NCI-H748 (cell line): Measurements from ENCODE around the gene PRRC2C.
"Not testable (repeated sequence)": the region's sequence is repeated elsewhere in the genome, so short reads cannot be mapped to it uniquely, and the experiment has no call there.

Experiments used
- DNase-seq: peaks from one replicate; lab custom pipeline; 2025; ENCODE audit not compliant: unreplicated experiment; lab: John Stamatoyannopoulos, UW

Gene PRRC2C

DNA sequence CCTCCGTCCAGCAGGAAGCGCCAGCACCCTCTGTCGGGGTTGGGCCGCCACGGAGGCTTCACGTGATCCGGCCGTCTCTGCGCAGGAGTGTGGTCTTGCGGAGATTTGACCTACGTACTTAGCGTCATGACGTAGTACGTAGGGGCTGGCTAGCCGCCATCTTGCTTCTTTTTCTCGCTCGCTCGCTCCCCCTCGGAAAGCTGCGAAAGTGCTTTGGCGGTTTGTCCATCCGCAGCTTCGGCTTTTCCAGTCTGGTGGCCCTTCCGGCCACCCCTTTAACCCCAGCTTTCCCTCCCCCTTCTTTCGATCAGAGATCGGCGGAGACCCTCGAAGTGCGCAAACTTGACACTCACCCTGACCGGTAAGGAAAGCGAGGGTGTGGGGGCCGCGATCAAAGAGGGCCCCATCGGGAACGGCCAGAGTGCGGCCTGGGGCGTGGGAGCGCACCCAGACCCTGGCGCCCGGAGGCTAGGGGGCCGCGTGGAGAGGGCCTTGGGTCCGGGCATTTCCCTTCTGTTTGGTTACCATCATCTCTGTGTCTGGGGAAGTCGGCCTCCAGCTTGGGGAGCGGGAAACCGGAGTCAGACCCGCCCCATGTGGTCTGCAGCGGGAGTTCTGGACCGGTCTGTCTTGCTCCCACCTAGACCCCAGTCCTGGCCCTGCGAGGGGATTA lies at the start of gene PRRC2C:
PRRC2C (plus strand) TSS at position 156 of the 673 bp plus-strand sequence. CDS start 26,559 bp downstream, outside the sequence.
- peak; percentile 96 for DNase-seq

DNA sequence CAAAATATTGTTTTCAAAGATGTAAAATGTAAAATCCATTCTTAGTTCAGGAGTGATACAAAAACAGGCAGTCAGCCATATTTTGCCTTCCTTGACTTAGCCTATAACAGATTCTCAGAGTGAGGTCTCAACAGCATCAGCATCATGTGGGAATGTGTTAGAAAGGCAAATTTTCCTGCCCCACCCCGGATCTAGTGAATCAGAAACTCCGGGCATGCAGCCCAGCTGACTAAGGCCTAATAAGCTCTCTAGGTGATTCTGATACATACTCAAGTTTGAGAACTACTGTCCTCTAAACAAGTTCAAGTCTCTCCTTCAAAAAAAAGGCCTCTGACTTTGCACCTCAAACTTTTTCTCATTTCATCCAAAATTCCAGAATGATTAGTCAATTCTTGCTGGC lies 46.9 kb upstream of the PRRC2C start:
- DNase-seq: no peak

DNA sequence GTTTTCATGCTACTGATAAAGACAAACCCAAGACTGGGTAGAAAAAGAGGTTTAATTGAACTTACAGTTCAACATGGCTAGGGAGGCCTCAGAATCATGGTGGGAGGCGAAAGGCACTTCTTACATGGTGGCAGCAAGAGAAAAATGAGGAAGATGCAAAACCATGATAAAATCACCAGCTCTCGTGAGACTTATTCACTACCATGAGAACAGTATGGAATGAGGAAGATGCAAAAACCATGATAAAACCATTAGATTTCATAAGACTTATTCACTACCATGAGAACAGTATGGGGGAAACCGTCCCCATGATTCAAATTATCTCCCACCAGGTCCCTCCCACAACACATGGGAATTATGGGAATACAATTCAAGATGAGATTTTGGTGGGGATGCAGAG lies 45.1 kb upstream of the PRRC2C start:
- DNase-seq: not testable (repeated sequence)

DNA sequence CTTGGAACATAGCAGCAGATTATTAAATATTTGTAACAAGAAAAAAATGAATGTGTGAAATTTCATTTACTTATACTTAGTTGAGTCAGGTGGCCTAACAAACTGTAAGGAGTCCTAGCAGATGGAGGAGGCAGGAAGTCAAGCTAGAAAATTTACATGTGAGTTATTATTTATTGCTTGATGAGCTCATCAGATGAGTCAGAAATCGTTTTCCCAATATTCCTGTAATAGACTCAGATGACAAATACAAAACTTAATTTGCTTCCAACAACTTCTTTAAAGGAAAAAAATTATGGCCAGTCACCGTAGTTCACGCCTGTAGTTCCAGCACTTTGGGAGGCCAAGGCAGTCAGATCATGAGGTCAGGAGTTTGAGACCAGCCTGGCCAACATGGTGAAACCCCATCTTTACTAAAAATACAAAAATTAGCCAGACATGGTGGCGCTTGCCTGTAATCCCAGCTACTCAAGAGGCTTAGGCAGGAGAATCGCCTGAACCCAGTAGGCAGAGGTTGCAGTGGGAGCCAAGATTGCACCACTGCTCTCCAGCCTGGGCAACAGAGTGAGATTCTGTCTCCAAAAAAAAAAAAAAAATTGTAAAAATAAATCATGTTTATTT lies 43.9 kb upstream of the PRRC2C start:
- DNase-seq: not testable (repeated sequence)

DNA sequence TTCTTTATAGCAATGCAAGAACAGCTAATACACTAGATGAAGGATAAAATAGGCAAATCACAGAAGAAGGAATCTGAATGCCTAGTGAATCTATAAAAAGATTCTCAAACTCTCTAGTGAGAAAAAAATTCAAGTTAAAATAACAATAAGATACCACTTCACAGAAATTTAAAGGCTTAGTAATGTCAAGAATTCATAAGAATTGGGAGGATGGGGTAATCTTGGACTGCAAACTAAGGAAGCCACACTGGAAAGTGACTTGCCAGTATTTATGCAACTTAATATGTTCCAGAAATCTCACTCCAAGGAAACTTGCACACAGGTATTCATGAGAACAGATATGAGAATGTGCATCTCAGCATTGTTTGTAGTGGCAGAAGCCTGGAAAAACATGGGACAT lies 38.9 kb upstream of the PRRC2C start:
- no peak for DNase-seq

DNA sequence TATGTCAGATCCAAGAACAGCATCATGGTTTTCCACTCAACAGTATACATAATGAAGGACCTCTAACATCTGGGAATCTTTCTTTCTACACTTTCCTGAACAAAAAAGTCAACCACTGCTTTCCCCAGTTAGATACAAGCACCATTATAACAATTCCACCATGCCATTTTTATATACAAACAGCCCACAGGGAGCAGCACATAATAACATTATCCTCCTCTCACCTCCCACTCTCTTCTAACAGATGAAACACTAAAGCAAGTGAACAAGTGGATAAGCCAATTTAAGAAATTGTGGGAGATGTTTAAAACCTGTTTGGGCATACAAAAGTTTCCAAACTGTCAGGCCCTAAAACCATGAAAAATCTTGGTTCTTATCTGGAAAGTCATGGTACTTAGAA lies 29.4 kb upstream of the PRRC2C start:
- DNase-seq: no peak

DNA sequence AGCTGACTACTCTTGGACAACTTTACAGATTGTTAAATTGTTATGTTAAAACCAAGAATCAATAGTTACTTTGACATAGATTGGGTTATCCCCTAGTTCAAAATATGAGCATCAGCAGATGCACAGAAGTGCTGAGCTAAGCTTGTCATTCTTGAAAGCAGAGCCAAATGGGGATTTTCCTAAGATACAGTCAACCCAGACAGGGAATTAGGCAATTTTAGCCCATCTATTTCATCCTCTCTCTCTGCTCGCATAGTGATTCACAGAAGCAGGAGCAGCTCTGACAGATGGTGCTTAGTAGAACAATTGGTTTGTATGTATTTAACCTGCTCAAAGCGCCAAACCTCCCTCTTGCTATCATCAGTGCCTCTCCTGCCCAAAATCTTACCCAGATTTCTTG lies 27.9 kb upstream of the PRRC2C start:
- no peak for DNase-seq

DNA sequence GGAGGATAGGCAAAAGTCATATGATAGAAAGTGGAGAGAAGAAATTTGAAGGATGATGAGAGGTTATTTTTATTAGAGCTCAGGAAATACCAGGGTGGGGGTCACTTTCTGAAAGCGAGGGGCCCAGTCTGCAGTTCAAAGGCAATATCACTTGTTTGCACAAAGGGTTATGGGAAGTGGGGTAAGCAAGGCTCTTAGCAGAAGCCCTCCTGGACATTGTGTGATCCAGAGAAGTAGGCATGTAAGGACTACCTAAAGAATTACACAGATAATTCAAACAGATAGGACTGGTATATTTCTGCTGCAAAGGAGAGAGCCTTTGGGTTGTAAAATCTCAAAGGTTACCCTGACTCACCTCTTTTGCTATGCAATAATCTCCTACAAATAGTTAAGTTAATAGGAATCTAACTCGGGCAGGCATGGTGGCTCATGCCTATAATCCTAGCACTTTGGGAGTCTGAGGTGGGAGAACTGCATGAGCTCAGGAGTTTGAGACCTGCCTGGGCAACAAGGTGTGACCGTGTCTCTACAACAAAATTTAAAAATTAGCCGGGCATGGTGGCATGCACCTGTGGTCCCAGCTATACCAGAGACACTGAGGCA lies 25.2 kb upstream of the PRRC2C start:
- DNase-seq: no peak

DNA sequence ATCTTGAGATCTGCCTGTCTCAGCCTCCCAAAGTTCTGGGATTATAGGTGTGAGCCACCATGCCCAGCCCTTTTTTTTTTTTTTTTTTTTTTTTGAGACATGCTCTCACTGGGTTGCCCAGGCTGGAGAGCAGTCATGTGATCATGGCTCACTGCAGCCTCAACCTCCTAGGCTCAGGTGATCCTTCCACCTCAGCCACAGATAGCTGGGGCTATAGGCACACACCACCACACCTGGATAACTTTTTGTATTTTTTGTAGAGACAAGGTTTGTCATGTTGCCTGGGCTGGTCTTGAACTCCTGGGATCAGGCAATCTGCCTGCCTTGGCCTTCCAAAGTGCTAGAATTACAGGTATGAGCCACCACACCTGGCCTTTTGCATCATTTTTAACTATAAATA lies 17.7 kb upstream of the PRRC2C start:
- no peak for DNase-seq

DNA sequence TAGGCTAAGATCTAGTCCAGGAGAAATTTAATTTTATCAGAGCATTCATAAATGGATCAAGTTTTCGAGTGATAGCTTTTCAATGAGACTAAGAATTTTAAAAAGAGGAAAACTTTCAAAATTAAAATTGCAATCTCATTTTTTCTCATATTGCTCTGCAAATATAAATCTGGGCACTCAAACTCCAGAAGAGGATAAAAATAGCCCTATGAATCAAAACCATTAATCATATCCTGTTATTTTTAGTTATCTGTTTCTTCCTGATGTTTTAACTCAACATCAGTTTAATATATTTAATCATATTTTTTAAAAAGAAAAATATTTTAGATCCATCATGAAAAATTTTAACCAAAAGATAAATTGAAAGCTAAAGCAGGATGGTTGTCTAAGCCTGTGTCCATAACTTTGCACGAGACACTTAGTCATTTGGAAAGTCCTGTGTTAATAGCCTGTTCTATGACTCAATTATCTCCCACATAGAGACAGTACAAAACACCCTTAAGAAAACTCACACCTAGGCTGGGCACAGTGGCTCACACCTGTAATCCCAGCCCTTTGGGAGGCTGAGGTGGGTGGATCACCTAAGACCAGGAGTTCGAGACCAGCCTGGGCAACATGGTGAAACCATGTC lies 17.1 kb upstream of the PRRC2C start:
- DNase-seq: no peak

DNA sequence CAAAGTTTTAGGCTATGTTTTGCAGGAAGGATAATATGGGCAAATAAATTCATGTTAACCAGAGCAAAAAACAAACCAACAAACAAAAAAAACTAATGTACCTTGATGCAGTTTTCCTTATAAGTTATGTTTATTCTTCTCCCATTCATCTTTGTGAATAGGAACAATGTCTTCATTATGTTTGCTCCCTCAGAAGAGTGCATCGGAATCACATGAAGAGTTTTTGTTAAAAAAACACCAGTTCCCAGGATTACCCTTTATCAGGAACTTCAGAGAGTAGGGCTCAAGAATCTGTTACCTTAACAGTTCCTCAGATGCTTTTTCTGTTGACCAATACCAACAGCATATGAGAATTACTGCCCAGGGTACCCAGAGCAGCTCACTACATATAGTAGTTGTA lies 14.6 kb upstream of the PRRC2C start:
- no peak for DNase-seq

DNA sequence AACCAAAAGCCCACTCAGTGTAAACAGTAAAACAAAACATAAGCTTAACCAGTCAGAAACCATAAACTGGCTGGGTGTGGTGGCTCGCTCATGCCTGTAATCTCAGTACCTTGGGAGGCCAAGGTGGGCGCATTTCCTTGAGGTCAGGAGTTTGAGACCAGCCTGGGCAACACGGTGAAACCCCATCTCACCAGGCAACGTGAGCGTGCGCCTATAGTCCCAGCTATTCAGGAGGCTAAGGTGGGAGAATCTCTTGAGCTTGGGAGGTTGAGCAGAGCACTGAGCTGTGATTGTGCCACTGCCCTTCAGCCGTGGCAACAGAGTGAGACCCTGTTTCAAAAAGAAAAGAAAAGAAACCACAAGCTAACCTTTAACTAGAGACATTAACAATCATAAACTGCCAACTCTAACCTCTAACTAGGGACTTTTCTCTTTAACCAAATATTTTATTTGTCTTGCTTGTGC lies 13.1 kb upstream of the PRRC2C start:
- no peak for DNase-seq

DNA sequence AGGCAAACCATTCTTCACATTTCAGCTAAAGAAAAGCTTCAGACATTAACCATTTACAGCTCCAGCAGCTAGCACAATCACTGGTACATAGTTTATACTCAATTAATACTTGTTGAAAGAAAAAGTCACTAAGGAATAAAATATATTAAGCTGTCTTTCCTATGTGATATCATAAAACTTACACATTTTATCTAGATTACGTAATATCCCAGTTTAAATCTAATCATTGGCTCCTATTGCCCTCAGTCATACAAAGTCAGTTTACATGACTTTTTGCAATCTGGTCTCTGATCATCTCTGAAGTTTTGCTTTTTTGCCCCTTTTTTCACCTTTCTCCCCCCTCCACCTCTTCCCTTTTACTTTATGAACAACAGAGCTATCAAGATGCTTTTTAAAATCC lies 8.5 kb upstream of the PRRC2C start:
- DNase-seq: no peak

DNA sequence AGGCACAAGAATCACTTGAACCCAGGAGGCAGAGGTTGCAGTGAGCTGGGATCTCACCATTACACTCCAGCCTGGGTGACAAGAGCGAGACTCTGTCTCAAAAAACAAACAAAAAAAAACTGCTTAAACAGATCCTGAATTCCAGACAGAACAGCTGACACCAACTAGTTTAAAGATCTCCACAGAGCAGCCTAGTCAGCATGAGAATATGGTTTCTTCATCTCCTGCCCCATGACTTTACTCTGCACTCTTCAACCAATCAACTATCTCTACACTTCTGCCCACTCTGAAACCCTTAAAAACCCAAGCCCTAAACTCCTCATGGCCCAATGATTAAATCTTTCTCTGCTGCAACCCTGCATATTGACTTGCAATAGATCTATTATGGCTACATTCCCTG lies 7.5 kb upstream of the PRRC2C start:
- no peak for DNase-seq

DNA sequence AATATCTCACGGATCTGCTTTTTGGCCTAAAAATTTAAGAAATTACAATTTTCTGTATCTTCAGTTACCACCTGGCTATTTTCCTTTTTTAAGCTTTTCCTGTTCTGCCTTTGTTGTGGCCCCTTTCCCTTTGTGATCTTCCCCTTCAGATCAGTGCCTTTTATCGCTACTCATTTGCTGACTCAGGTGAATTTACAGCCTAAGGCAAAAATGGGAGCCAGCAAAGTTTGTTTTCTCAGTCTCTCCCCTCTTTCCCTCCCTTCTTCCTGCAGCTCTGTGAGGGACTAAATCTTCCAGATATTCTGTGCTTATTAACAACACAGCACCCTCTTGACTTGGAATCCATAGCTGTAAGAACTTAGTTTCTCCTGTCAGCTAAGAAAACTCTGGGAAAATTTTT lies 5.3 kb upstream of the PRRC2C start:
- DNase-seq: no peak

DNA sequence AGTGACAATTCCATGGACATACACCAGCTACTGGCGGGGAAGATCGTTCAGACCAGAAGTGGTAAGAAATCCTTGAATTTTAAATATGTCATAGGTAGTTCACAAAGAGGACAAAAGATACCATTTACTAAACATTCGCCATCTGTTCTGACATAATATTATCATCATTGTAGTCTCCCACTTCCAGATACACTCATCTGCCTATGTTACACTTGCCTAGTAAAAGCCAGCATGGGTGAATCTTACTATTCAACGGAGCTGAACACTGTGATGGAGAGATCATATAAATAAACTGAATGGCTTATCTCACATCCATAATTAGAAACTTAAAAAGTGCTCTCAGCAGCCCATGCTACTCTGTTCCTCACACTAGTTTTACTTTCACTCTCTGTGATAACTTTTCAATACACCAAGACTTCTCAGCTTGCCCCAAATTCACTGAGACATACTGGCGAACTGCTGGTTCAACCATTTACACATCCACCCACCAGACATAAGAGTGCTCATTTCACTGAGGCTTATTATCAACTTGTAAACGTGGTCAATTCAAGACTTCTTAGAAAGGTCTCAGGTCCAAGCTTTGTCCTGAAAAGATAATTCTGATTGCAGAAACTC lies 463 bp upstream of the PRRC2C start:
- peak; percentile 25 for DNase-seq

DNA sequence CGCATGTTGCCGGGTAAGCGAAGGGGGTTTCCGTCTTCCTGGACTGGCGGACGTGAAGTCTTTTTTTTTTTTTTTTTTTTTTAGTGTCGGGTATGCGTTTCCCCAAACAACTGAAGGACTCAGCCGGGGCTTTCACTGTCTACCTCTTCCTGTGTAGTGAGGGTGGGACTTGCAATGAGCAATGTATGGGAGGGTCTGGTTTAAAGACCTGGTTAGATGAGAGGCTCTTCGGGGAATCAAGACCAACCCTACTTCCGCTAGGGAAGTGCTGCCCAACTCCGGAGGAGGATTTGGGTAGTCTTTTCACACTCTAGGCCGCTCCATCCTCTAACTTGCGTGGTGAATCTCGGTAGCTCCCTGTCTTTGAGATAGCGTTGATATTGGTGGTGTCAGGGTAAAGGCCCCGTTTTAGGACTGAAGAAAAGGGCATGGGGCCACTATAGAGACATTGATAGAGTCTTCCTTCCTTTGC lies 754 bp downstream of the PRRC2C start:
- peak; percentile 62 for DNase-seq

DNA sequence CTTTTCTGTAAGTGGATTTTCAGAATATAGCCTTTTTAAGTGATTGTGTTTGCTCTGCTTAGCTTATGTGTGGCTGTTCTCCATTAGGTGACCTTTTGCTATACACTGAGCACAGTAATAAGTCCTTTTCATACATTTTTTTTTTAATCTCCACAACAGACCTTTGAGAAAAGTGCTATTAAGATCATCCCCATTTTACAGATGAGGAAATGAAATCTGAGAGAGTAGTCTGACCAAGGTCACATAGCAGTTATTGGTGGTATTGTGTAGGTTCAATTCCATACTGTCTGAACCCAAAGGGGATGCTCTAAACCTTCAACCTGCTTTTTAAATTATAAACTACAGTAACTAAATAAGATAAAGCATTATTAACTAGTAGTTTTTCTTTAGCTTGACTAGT lies 1.7 kb downstream of the PRRC2C start:
- DNase-seq: no peak

DNA sequence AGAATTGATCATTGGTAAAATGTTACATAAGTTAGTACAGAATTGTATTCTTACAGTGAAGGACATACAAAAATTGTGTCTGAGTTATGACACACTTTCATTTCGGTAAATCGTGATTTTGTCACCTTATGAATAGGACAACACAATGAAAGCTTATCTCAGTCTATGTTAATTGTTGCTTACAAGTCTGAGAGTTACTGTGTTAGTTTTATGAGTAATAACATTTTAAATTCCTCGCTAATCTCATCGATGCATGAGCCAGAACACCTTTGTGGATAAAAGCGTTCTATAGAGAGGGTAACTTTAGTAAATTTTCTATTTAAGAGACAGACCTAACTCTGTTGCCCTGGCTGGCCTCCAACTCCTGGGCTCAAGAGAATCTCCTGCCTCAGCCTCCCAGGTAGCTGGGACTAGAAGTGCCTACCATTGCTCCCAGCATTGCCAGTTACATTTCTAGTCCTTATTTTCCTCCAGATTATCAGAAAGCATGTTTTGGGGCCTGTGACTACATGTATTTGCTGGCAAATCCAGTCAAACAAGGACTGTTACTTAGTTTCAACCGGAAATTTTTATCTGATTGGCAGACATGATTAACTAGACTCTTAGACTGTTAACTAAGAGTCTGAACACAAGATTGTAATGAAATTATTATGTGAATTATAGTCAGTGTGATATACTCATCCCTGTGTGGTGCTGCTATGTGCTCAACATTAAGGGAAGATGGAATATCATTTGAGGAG lies 3.0 kb downstream of the PRRC2C start:
- DNase-seq: no peak

DNA sequence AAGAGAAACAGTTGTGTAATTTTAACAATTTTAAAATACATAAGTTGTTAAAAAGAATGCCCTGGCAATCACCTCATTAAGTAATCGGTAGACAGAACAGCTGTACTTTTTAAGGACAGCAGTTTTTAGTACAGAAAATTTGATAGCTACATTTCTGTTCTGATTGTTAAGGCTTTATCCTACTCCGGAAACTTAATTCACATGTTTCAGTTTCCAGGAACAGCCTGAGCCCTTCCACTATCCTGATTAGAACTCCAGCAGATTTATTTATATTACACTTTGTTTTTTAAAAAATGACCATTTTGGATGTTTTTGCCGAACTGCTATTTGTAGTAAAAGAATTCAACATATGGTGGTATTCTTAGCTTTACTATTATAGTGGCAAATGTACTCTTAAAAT lies 8.7 kb downstream of the PRRC2C start:
- DNase-seq: no peak

DNA sequence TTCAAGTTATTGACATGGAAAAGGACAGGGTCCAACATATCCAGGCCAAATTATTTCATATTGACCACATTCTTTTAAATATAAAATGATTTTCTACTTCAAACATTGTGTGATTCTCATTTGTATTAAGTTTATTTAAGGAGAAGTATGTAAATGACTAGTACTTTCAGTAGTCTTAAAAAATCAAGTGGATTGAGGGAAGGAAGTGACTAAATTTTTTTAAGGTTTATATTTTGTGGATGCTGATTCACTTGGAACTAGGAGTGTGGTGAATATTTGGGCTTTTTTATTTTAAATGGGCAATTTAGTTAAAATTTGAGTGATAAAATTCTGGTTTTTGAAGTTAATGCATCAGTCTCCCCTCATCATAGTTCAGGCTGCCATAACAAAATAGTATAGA lies 10.1 kb downstream of the PRRC2C start:
- no peak for DNase-seq
